Endothelial cell of hepatic sinusoid (primary cell): ENCODE results near the gene ELMOD3.

Experiments
- in situ Hi-C: cut with HindIII; loops from 2 replicates; pipeline ENCODE4 v1.10.0; 2017; ENCODE audit warnings: low sequenced_read_pairs

The ELMOD3 gene

GRCh38 chr2:85420536-85421259 is 66.1 kb downstream of the ELMOD3 start:
- in situ Hi-C loops: loop anchor here (5.0 kb wide), 1 partner anchor 77 kb away; no protein-coding TSS in a partner anchor

GRCh38 chr2:85421260-85422071 is 66.9 kb downstream of the ELMOD3 start:
- in situ Hi-C loops: loop anchor here (5.0 kb wide), 1 partner anchor 76 kb away; no protein-coding TSS in a partner anchor

- in situ Hi-C loops: loop anchor here (5.0 kb wide), 1 partner anchor 75 kb away; no protein-coding TSS in a partner anchor
These were observed 67.5 kb downstream of the ELMOD3 start for GRCh38 chr2:85422072-85422457.

- in situ Hi-C loops: loop anchor here (5.0 kb wide), 1 partner anchor 74 kb away; no protein-coding TSS in a partner anchor
These were observed 69.0 kb downstream of the ELMOD3 start for GRCh38 chr2:85423525-85423924.

GRCh38 chr2:85425588-85425987 is 71.0 kb downstream of the ELMOD3 start:
- in situ Hi-C loops: no loop called here

- in situ Hi-C loops: no loop called here
These were observed 72.8 kb downstream of the ELMOD3 start for GRCh38 chr2:85427300-85427835.

- in situ Hi-C loops: no loop called here
These were observed 73.8 kb downstream of the ELMOD3 start for GRCh38 chr2:85428343-85428881.

- in situ Hi-C loops: no loop called here
These were observed 74.8 kb downstream of the ELMOD3 start for GRCh38 chr2:85429213-85429923.

GRCh38 chr2:85429924-85430289 is 75.3 kb downstream of the ELMOD3 start:
- in situ Hi-C loops: no loop called here

GRCh38 chr2:85430752-85431569 is 76.4 kb downstream of the ELMOD3 start:
- in situ Hi-C loops: no loop called here

- in situ Hi-C loops: no loop called here
These were observed 77.1 kb downstream of the ELMOD3 start for GRCh38 chr2:85431570-85432205.

- in situ Hi-C loops: no loop called here
These were observed 79.0 kb downstream of the ELMOD3 start for GRCh38 chr2:85433511-85434089.

- in situ Hi-C loops: no loop called here
These were observed 80.1 kb downstream of the ELMOD3 start for GRCh38 chr2:85434696-85435095.

GRCh38 chr2:85435220-85435958 is 80.8 kb downstream of the ELMOD3 start:
- in situ Hi-C loops: no loop called here

- in situ Hi-C loops: no loop called here
These were observed 81.6 kb downstream of the ELMOD3 start for GRCh38 chr2:85435981-85436835.

- in situ Hi-C loops: no loop called here
These were observed 82.4 kb downstream of the ELMOD3 start for GRCh38 chr2:85436836-85437487.
